Kidney (tissue), 22 donors: ENCODE data around the gene RAD50. TPM values are rescaled to one million over a fixed set of nuclear protein-coding genes. Genes with fewer than 3 reads are reported as not detected.
A peak's percentile ranks its signal among the peaks of the same experiment; 100 is the strongest.
"Not testable (repeated sequence)": the region's sequence is repeated elsewhere in the genome, so short reads cannot be mapped to it uniquely, and the experiment has no call there.

ENCODE experiments used
- DNase-seq, 5 donors: peaks; one replicate each; pipeline ENCODE4 v3.0.0-alpha.2; 2013 to 2020
- FAIRE-seq: peaks from 2 replicates; lab custom pipeline; 2012; peaks lifted over from hg19 to GRCh38; lab: Jason Lieb, UNC
- H3K27ac ChIP-seq, 2 donors: one replicate each; pipeline ENCODE4 v1.7.0; 2013; ENCODE audit warnings: low read depth in 2 of 2, low read length in 2 of 2, inconsistent platforms in 1 of 2
- H3K27me3 ChIP-seq: one replicate; pipeline ENCODE4 v1.7.1; 2013; ENCODE audit warnings: low read length, inconsistent platforms; ENCODE audit not compliant: control insufficient read depth, insufficient read depth
- H3K36me3 ChIP-seq, 3 donors: one replicate each; pipeline versions ENCODE4 v1.7.0 to v1.7.1; 2013; ENCODE audit warnings: low read length in 3 of 3, control low read depth in 1 of 3, inconsistent platforms in 1 of 3; ENCODE audit not compliant: insufficient read depth in 3 of 3, control insufficient read depth in 2 of 3
- H3K4me1 ChIP-seq, 3 donors: one replicate each; pipeline versions ENCODE4 v1.7.0 to v1.7.1; 2013; ENCODE audit warnings: low read length in 3 of 3, inconsistent platforms in 1 of 3, low read depth in 1 of 3; ENCODE audit not compliant: control insufficient read depth in 2 of 3, insufficient read depth in 2 of 3
- H3K4me3 ChIP-seq, 3 donors: one replicate each; pipeline versions ENCODE4 v1.7.0 to v1.8.1; 2013; ENCODE audit warnings: low read length in 3 of 3, control low read depth in 1 of 3, inconsistent platforms in 1 of 3
- H3K9ac ChIP-seq, 3 donors: one replicate each; pipeline versions ENCODE4 v1.7.0 to v1.7.1; 2013; ENCODE audit warnings: low read length in 3 of 3, control low read depth in 1 of 3, inconsistent platforms in 1 of 3
- H3K9me3 ChIP-seq, 3 donors: one replicate each; pipeline versions ENCODE4 v1.7.0 to v1.7.1; 2013; ENCODE audit warnings: low read length in 3 of 3, control low read depth in 1 of 3, inconsistent platforms in 1 of 3; ENCODE audit not compliant: control insufficient read depth in 2 of 3, insufficient read depth in 1 of 3
- intact Hi-C: fragments of 100-400 bp; cut with DNase I; formaldehyde crosslinking; loops from one replicate; pipeline ENCODE4 v1.11.1; 2022
- long read RNA-seq, 10 donors: library from polyadenylated mRNA in 1 of 10; unstranded in 1 of 10; transcript quantifications; one replicate each; pipeline ENCODE4 v2.0.0 and lab custom pipeline, GENCODE V29; 2021 to 2026
- polyA plus RNA-seq: library from polyadenylated mRNA; stranded (reverse); fragments of 350-450 nt; fragmentation: Illumina TruSeq; extraction: RNeasy Lipid Tissue Mini Kit (QIAGEN cat#74804); gene quantifications from one replicate; pipeline ENCODE4 v1.2.3, GENCODE V29; 2014; ENCODE audit warnings: low read depth, low replicate concordance; ENCODE audit not compliant: insufficient read depth
- total RNA-seq: library from RNA; stranded (reverse); fragmentation: NEBNext Ultra II Directional; extraction: Animal tissue kit (Norgen Biotek cat#: 25700); gene quantifications from one replicate; pipeline ENCODE4 v1.2.1, GENCODE V29; 2021
- TF ChIP-seq, protein P1 (sequence below): IDR thresholded peaks from 3 replicates; pipeline ENCODE4 v1.5.1; 2012; ENCODE audit warnings: mild to moderate bottlenecking, moderate library complexity, borderline replicate concordance; ENCODE audit not compliant: insufficient read depth; ENCODE audit errors: extremely low read depth
- donor health status: control.
- donor health status: control.
- donor health status: control.
- donor health status: control.
- donor health status: control.
- donor health status: DM: yes; HTN: yes; CAD: no.
- donor health status: Normal renal cell carcinoma (clear cell type).

RAD50 gene
- total RNA-seq: 36.4 TPM
- 12.6 TPM for polyA plus RNA-seq
- long read RNA-seq, donor 1: 0 reads
- long read RNA-seq, donor 2: 0 reads
- long read RNA-seq, donor 3, partial matches to known transcripts: 6 of 6 reads
- long read RNA-seq, donor 3, other reads (novel, unspliced or antisense): 0 of 6 reads
- long read RNA-seq, donor 4, full-length matches to known transcripts: 1 of 23 reads
- long read RNA-seq, donor 4, partial matches to known transcripts: 22 of 23 reads
- long read RNA-seq, donor 4, other reads (novel, unspliced or antisense): 0 of 23 reads
- long read RNA-seq, donor 5: 0 reads
- long read RNA-seq, donor 6: 0 reads
- long read RNA-seq, donor 7, partial matches to known transcripts: 26 of 34 reads
- long read RNA-seq, donor 7, other reads (novel, unspliced or antisense): 8 of 34 reads
- long read RNA-seq, donor 8: 0 reads
- long read RNA-seq, donor 9: 0 reads
- long read RNA-seq, donor 10: 0 reads

DNA sequence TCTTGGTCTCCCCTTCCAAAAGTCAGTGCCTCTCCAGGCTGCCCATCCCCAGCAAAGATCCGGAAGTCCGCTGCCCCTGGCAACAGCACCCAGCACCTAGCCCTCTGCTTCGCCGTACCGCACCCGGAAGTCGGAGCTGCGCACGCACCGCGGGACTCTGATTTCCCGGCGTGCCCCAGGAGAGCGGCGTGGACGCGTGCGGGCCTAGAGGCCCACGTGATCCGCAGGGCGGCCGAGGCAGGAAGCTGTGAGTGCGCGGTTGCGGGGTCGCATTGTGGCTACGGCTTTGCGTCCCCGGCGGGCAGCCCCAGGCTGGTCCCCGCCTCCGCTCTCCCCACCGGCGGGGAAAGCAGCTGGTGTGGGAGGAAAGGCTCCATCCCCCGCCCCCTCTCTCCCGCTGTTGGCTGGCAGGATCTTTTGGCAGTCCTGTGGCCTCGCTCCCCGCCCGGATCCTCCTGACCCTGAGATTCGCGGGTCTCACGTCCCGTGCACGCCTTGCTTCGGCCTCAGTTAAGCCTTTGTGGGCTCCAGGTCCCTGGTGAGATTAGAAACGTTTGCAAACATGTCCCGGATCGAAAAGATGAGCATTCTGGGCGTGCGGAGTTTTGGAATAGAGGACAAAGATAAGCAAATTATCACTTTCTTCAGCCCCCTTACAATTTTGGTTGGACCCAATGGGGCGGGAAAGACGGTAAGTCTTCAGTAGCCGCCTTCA lies at the start of gene RAD50:
Gene RAD50, plus strand, starts transcription at position 215 of the 715 bp plus-strand sequence. Its CDS starts 348 bp downstream, at position 563.
- no peaks in the 10 kb centered on the region for H3K27me3 ChIP-seq
- TF ChIP-seq, protein P1, sequence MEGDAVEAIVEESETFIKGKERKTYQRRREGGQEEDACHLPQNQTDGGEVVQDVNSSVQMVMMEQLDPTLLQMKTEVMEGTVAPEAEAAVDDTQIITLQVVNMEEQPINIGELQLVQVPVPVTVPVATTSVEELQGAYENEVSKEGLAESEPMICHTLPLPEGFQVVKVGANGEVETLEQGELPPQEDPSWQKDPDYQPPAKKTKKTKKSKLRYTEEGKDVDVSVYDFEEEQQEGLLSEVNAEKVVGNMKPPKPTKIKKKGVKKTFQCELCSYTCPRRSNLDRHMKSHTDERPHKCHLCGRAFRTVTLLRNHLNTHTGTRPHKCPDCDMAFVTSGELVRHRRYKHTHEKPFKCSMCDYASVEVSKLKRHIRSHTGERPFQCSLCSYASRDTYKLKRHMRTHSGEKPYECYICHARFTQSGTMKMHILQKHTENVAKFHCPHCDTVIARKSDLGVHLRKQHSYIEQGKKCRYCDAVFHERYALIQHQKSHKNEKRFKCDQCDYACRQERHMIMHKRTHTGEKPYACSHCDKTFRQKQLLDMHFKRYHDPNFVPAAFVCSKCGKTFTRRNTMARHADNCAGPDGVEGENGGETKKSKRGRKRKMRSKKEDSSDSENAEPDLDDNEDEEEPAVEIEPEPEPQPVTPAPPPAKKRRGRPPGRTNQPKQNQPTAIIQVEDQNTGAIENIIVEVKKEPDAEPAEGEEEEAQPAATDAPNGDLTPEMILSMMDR: no peak
- H3K9ac ChIP-seq: peak within 1 kb of the TSS; percentile 41 to 90 (median 56)
- H3K27ac ChIP-seq: peak within 1 kb of the TSS; percentile 63 to 82
- DNase-seq (peak; percentile 91 to 98 (median 93)), FAIRE-seq (no peak)
- intact Hi-C loops: no loop called here
- H3K9me3 ChIP-seq: no peaks in the 10 kb centered on the region
- no peaks in the 10 kb centered on the region for H3K36me3 ChIP-seq
- peak within 1 kb of the TSS; percentile 79 to 88 (median 83) for H3K4me3 ChIP-seq
- H3K4me1 ChIP-seq: peaks cover 0 to 5% (median 2%) of the 10 kb centered on the region in 3 donors

DNA sequence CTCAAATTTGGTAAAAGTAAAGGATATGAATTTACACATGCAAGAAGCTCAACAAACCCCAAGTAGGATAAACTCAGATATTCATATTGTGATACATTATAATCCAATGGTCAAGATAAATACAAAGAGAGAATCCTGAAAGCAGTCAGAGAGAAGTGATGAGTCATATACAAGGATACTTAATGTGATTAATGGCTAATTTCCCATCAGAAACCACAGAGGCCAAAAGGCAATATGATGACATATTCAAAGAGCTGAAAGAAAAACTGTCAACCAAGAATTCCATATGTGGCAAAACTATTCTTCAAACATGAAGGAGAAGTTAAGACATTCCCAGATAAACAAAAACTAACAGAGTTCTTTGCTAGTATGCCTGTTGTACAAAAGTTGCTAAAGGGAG lies 46.7 kb upstream of the RAD50 start:
- Histone ChIP-seq H3K9me3 (peaks cover 0 to 5% (median 0%) of the 10 kb centered on the region in 3 donors), H3K36me3 (no peaks in the 10 kb centered on the region), H3K4me1 (peaks cover 0 to 7% (median 4%) of the 10 kb centered on the region in 3 donors), H3K9ac (no peak overlapping the region), H3K27ac (no peak overlapping the region), H3K27me3 (no peaks in the 10 kb centered on the region), H3K4me3 (no peak overlapping the region)
- TF ChIP-seq, protein P1: no peak
- DNase-seq (no peak), FAIRE-seq (no peak)
- intact Hi-C loops: no loop called here

DNA sequence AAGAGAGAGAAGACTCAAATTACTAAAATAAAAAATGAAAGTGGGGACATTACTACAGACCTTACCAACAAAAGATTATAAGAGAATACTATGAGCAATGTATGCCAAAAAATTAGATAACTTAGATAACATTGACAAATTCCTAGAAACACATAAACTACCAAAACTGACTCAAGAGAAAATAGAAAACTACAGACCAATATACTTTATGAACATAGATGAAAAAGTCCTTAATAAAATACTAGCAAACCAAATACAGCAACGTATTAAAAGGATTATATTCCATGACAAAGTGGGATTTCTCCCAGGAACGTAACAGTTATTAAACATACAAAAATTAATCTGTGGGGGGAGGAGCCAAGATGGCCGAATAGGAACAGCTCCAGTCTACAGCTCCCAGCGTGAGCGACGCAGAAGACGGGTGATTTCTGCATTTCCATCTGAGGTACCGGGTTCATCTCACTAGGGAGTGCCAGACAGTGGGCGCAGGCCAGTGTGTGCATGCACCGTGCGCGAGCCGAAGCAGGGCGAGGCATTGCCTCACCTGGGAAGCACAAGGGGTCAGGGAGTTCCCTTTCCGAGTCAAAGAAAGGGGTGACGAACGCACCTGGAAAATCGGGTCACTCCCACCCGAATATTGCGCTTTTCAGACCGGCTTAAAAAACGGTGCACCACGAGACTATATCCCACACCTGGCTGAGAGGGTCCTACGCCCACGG lies 43.0 kb upstream of the RAD50 start:
- DNase-seq, H3K9me3 ChIP-seq, H3K27me3 ChIP-seq, H3K4me1 ChIP-seq, H3K4me3 ChIP-seq, H3K27ac ChIP-seq, FAIRE-seq, intact Hi-C loops, H3K36me3 ChIP-seq, H3K9ac ChIP-seq: not testable (repeated sequence)

DNA sequence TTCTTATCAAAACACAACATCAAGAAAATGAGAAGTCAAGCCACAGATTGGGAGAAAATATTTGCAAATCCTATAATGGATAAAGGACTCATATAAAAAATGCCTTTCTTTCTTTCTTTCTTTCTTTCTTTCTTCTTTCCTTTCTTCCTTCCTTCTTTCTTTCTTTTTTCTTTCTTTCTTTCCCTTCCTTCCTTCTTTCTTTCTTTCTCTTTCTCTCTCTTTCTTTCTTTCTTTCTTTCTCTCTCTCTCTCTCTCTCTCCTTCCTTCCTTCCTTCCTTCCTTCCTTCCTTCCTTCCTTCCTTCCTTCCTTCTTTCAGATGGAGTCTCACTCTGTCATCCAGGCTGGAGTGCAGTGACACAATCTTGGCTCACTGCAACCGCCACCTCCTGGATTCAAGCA lies 34.7 kb upstream of the RAD50 start:
- H3K36me3 ChIP-seq, H3K4me3 ChIP-seq, H3K27me3 ChIP-seq, FAIRE-seq, H3K4me1 ChIP-seq, intact Hi-C loops, H3K9ac ChIP-seq, H3K9me3 ChIP-seq, H3K27ac ChIP-seq, DNase-seq: not testable (repeated sequence)

DNA sequence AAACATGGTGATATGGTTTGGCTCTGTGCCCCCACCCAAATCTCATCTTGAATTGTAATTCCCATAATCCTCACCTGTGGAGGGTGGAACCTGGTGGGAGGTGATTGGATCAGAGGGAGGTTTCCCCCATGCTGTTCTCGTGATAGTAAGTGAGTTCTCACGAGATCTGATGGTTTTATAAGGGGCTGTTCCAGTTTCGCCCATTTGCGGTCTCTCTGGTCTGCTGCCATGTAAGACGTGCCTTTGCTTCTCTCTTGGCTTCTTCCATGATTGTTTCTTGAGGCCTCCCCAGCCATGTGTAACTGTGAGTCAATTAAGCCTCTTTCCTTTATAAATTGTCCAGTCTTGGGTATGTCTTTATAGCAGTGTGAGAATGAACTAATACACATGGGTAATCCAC lies 31.9 kb upstream of the RAD50 start:
- FAIRE-seq, H3K9me3 ChIP-seq, DNase-seq, H3K36me3 ChIP-seq, H3K27ac ChIP-seq, H3K4me3 ChIP-seq, intact Hi-C loops, H3K4me1 ChIP-seq, H3K27me3 ChIP-seq, H3K9ac ChIP-seq: not testable (repeated sequence)
